ENCODE measurements around the gene DNAAF5. TPM values are rescaled to one million over a fixed set of nuclear protein-coding genes. Genes with fewer than 3 reads are reported as not detected.

DNAAF5 gene
- total and polyA plus RNA-seq, 2 donors: 10.6 to 20.9 TPM

- DNase-seq (ENCODE audit: extremely low spot score): no peak
- Histone ChIP-seq H3K27ac (ENCODE audit: low read depth) (peak overlapping the region; percentile 13), H3K4me3 (ENCODE audit: low read depth, low read length) (no peak overlapping the region), H3K4me1 (ENCODE audit: insufficient read depth) (peaks cover 5% of the 10 kb centered on the region), H3K36me3 (ENCODE audit: insufficient read depth) (no peaks in the 10 kb centered on the region)
- 75% methylated on average over 29 of the region's 29 CpGs for whole genome bisulfite sequencing
Measured at GRCh38 chr7:826230-826917, 99.9 kb downstream of the DNAAF5 start.

DNA sequence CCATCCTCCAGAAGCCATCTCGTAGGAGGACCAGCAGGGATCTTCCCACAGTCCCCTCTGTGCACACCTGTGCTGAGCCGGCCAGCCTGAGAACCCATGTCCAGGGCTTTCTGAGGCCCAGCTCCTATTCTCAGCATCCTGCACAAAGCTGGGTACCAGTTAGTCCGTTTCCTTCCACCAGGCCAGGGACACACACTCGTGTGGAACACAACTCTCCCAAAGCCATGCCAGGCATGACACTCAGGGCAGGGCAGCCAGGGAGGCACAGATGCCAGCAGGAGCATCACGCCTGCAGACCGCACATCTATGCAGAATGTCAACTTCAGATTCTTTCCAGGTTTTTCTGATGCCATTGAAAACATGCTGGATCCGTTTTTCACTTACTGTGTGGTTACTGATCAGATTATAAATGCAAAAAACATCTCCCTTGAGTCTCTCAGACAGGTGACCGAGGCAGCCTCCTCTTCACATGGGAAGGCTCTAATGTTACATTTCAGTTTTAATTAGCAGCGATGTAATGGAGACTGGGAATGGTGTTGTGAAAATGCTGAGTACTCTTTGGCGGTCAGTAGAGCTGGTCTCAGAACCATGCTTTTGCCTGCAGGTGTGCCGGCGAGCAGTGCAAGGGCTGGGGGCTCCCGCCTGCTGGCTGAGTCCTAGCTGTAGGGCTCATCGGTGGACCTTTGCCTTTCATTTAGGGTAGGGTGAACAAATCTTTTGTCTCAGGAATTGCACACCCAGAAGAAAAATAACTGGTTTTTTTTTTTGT lies 102.5 kb downstream of the DNAAF5 start:
- Histone ChIP-seq H3K36me3 (ENCODE audit: insufficient read depth) (no peaks in the 10 kb centered on the region), H3K4me3 (ENCODE audit: low read depth, low read length) (no peak overlapping the region), H3K4me1 (ENCODE audit: insufficient read depth) (peaks cover 5% of the 10 kb centered on the region), H3K27ac (ENCODE audit: low read depth) (no peak overlapping the region)
- DNase-seq (ENCODE audit: extremely low spot score): no peak
- WGBS: 86% methylated on average over 14 of the region's 14 CpGs

DNA sequence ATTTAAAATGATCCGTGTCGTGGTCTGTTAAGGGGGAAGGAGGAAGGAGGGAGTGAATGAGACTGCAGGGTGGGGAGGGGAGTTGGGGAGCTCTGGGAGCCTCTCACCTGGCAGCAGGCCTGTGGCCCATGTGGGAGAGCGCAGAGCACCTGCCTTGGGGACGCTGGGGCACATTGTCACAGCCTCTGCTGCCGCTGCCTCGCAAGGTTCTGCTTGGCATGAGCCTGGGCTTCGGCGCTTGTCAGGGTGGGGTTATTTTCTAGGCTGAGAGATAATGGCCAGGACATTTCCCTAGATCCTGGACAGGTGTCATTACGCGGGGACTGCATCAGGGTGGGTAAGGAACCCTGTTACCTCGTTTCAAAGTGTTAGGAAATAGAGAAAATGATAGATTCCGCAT lies 103.6 kb downstream of the DNAAF5 start:
- Histone ChIP-seq H3K27ac (ENCODE audit: low read depth) (no peak overlapping the region), H3K36me3 (ENCODE audit: insufficient read depth) (no peaks in the 10 kb centered on the region), H3K4me3 (ENCODE audit: low read depth, low read length) (no peak overlapping the region), H3K4me1 (ENCODE audit: insufficient read depth) (peaks cover 5% of the 10 kb centered on the region)
- WGBS: 87% methylated on average over 12 of the region's 12 CpGs
- no peak for DNase-seq (ENCODE audit: extremely low spot score)

- WGBS: 11% methylated on average over 7 of the region's 7 CpGs
- peak overlapping the region; percentile 79 for H3K27ac ChIP-seq (ENCODE audit: low read depth)
- no peaks in the 10 kb centered on the region for H3K36me3 ChIP-seq (ENCODE audit: insufficient read depth)
- peak; percentile 78 for DNase-seq (ENCODE audit: extremely low spot score)
- peaks cover 5% of the 10 kb centered on the region for H3K4me1 ChIP-seq (ENCODE audit: insufficient read depth)
- peak overlapping the region; percentile 12 for H3K4me3 ChIP-seq (ENCODE audit: low read depth, low read length)
Measured at GRCh38 chr7:831596-832166, 105.2 kb downstream of the DNAAF5 start.

- H3K4me1 ChIP-seq (ENCODE audit: insufficient read depth): peaks cover 5% of the 10 kb centered on the region
- peak within 1 kb of the TSS; percentile 12 for H3K4me3 ChIP-seq (ENCODE audit: low read depth, low read length)
- DNase-seq (ENCODE audit: extremely low spot score): peak; percentile 36
- no peaks in the 10 kb centered on the region for H3K36me3 ChIP-seq (ENCODE audit: insufficient read depth)
- H3K27ac ChIP-seq (ENCODE audit: low read depth): peak within 1 kb of the TSS; percentile 79
- WGBS: 51% methylated on average over 24 of the region's 24 CpGs
Measured at GRCh38 chr7:832167-832967, 105.9 kb downstream of the DNAAF5 start, which contains the start of gene SUN1. TSS of gene SUN1 (plus strand) at chr7:832476. CDS start at chr7:832525, 49 bp downstream.

GRCh38 chr7:832968-833424 lies 106.5 kb downstream of the DNAAF5 start:
- no peak for DNase-seq (ENCODE audit: extremely low spot score)
- peaks cover 5% of the 10 kb centered on the region for H3K4me1 ChIP-seq (ENCODE audit: insufficient read depth)
- H3K27ac ChIP-seq (ENCODE audit: low read depth): no peak overlapping the region
- no peaks in the 10 kb centered on the region for H3K36me3 ChIP-seq (ENCODE audit: insufficient read depth)
- 89% methylated on average over 15 of the region's 15 CpGs for WGBS
- no peak overlapping the region for H3K4me3 ChIP-seq (ENCODE audit: low read depth, low read length)

GRCh38 chr7:833601-834258 lies 107.2 kb downstream of the DNAAF5 start:
- WGBS: 86% methylated on average over 8 of the region's 8 CpGs
- no peak overlapping the region for H3K4me3 ChIP-seq (ENCODE audit: low read depth, low read length)
- no peaks in the 10 kb centered on the region for H3K36me3 ChIP-seq (ENCODE audit: insufficient read depth)
- no peak for DNase-seq (ENCODE audit: extremely low spot score)
- no peak overlapping the region for H3K27ac ChIP-seq (ENCODE audit: low read depth)
- peaks cover 5% of the 10 kb centered on the region for H3K4me1 ChIP-seq (ENCODE audit: insufficient read depth)

- WGBS: 93% methylated on average over 12 of the region's 12 CpGs
- no peak overlapping the region for H3K4me3 ChIP-seq (ENCODE audit: low read depth, low read length)
- no peak for DNase-seq (ENCODE audit: extremely low spot score)
- no peaks in the 10 kb centered on the region for H3K36me3 ChIP-seq (ENCODE audit: insufficient read depth)
- H3K27ac ChIP-seq (ENCODE audit: low read depth): no peak overlapping the region
- H3K4me1 ChIP-seq (ENCODE audit: insufficient read depth): peaks cover 5% of the 10 kb centered on the region
Measured at GRCh38 chr7:834277-834676, 107.8 kb downstream of the DNAAF5 start.

GRCh38 chr7:835021-835420 lies 108.5 kb downstream of the DNAAF5 start:
- H3K4me1 ChIP-seq (ENCODE audit: insufficient read depth): peaks cover 5% of the 10 kb centered on the region
- no peak overlapping the region for H3K4me3 ChIP-seq (ENCODE audit: low read depth, low read length)
- DNase-seq (ENCODE audit: extremely low spot score): no peak
- H3K27ac ChIP-seq (ENCODE audit: low read depth): no peak overlapping the region
- peaks cover 1% of the 10 kb centered on the region for H3K36me3 ChIP-seq (ENCODE audit: insufficient read depth)
- WGBS: 92% methylated on average over 12 of the region's 12 CpGs

DNA sequence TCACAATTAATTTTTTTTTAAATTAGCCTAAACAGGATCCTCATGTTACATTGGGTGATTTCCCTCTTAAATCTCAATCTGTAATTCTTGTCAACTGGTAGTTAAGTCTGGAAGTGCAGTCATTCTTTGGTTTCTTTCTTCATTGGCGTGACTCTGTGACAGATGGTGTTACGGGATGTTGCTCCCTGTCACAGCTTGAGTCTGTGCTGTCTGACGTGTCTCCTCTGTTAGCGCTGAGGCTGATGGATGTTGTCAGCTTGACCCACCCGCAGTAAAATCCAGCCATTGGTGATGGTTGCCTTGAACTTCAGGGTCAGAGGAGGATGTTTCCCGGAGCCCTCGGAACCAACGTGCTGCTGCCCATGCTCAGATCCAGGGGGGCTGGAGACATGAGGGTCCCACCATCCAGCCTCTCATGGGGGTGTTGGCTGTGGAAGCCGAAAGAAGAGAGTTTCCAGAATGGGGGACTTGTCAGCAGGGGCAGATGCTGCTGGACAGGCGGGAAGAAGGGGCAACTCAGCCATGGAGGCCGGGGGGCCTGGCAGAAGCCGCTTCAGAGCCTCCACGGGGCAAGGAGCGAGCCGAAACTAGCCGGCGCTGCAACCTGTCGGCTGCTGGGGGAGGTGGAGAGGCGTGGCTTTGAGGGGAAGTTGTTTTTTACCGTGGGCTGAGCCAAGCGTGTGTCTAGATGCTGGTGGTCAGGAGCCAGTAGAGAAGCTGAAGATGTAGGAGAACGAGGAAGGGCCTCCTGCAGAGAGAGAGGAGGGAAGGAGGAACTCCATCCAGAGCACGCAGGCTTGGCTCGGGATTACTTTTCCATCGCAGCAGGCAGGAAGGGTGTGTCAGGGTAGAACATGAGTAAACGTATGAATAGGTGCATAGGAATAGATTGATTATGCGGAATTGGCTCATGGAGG lies 109.2 kb downstream of the DNAAF5 start:
- no peak overlapping the region for H3K4me3 ChIP-seq (ENCODE audit: low read depth, low read length)
- no peak for DNase-seq (ENCODE audit: extremely low spot score)
- peak overlapping the region; percentile 12 for H3K27ac ChIP-seq (ENCODE audit: low read depth)
- 81% methylated on average over 27 of the region's 27 CpGs for WGBS
- peaks cover 6% of the 10 kb centered on the region for H3K36me3 ChIP-seq (ENCODE audit: insufficient read depth)
- peaks cover under 1% of the 10 kb centered on the region for H3K4me1 ChIP-seq (ENCODE audit: insufficient read depth)

Measured in urinary bladder (tissue), 4 donors.